H7 (cell line): ENCODE measurements around the gene FTO. TPM values are rescaled to one million over a fixed set of nuclear protein-coding genes. Genes with fewer than 3 reads are reported as not detected.
A peak's percentile ranks its signal among the peaks of the same experiment; 100 is the strongest.
"Not testable (repeated sequence)": the region's sequence is repeated elsewhere in the genome, so short reads cannot be mapped to it uniquely, and the experiment has no call there.

Source experiments
- DNase-seq: peaks from one replicate; pipeline ENCODE4 v3.0.0; 2012
- H3K27me3 ChIP-seq: 2 replicates; pipeline ENCODE4 v1.6.0; 2011; ENCODE audit warnings: mild to moderate bottlenecking, low read length; ENCODE audit not compliant: control insufficient read depth, insufficient read depth
- H3K36me3 ChIP-seq: replicated peaks from 2 replicates; pipeline ENCODE4 v1.5.1; 2011; ENCODE audit warnings: low read length; ENCODE audit not compliant: control insufficient read depth, insufficient read depth
- H3K4me3 ChIP-seq: 2 replicates; pipeline ENCODE4 v1.5.1; 2011; ENCODE audit warnings: low read depth, mild to moderate bottlenecking, control low read depth, low read length, moderate library complexity; ENCODE audit not compliant: insufficient read depth
- total RNA-seq: library from RNA; depleted of rRNA; stranded (reverse); fragments of >200 nt; shearing (Covaris generic); gene quantifications from 2 replicates; pipeline ENCODE4 v1.2.3, GENCODE V29; 2014

FTO gene
- total RNA-seq, 1 experiment from 2014 or later = 55.3 TPM

DNA sequence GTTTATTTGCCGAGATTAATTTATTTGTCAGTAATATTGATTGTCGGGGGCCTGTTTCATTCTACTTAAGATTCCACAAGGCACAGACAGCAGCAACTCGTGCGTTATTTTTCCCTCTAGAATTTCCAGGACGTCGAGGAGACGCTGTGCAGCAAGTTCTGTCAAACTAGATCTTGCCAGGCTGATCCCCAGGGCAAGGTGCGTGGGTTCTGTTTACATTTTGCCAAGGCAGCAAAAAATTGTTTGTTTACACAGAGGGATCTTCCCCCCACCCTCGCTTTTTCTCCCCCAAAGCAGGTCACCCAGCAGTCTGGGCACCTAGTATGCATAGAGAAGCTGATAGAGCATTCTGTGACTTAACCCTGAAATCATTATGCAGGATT, 471.2 kb downstream of the FTO start:
- Histone ChIP-seq H3K27me3 (no peaks in the 10 kb centered on the region), H3K4me3 (no peak overlapping the region), H3K36me3 (no peaks in the 10 kb centered on the region)
- DNase-seq = no peak

DNA sequence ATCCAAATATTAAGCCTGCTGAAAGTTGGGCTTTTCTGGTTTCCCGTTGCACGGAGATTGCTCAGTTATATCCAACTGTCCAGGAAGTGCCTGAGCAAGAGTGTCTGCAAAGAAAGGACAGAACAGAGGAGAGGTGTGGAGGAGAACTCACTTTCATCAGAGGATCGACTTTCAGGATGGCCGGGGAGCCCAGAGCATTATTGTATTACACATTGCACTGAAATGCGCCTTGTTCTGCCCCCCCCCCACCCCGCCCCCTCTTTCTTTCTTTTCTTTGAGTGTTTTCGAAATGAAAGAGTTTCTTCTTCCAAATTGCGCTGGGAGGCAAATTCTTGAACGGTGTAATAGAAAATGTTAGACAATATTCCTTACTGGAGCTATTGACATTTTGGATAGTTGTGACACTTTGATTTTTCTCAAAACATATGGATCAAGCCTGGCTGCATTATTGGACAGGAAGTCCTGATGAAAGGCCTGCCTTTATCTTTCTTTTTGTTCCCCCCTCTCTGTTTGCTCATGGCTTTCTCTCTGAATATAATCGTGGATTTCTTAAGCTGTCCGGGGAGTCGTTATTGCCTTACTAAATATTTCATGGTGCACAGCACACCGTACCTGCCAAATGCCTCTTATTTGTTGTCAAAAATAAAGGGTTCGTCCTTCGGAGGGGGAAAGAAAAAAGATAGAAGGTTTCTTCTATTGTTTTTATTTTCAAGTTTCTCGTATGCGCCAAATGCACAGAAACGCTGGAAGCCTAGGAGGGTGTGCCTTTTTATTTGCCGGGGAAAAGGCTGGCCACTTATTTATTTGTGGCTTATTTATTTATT, 471.8 kb downstream of the FTO start:
- no peak for DNase-seq
- no peak overlapping the region for H3K4me3 ChIP-seq
- H3K27me3 ChIP-seq = no peaks in the 10 kb centered on the region
- no peaks in the 10 kb centered on the region for H3K36me3 ChIP-seq

- Histone ChIP-seq H3K36me3 (no peaks in the 10 kb centered on the region), H3K27me3 (no peaks in the 10 kb centered on the region), H3K4me3 (no peak overlapping the region)
- DNase-seq = peak; percentile 79
Measured at GRCh38 chr16:54176376-54176901, 472.5 kb downstream of the FTO start.

- DNase-seq = no peak
- H3K27me3 ChIP-seq = no peaks in the 10 kb centered on the region
- no peak overlapping the region for H3K4me3 ChIP-seq
- H3K36me3 ChIP-seq = no peaks in the 10 kb centered on the region
Measured at GRCh38 chr16:54177052-54177861, 473.3 kb downstream of the FTO start.

DNA sequence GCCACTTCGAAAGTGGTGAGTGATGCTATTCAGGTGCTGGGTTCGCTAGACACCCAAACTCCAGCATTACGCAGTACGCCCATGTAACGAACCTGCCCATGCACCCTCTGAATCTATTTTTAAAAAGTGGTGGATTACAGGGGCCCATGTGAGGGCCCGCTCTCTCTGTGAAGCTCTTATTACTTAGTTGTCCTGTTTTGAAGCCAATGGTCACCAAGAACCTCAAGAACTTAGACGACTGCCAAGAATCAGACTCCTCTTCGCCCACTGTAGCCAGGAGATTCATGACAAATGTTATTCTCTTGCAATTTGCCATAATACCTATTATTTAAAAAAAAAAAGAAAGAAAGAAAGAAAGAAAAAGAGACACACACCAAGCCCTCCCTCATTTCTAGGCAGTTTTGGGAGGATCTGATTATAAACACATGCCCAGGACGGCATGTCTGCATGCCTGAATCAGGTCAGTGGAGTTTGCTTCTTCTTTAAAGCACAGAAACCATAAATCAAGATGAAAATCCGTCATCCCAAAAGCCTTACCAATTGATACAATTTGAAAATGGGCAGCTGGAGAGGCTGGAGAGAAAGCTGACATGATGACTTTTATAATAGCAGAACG, 474.0 kb downstream of the FTO start:
- H3K27me3 ChIP-seq = no peaks in the 10 kb centered on the region
- no peak for DNase-seq
- H3K4me3 ChIP-seq = no peak overlapping the region
- H3K36me3 ChIP-seq = no peaks in the 10 kb centered on the region

GRCh38 chr16:54178478-54178976, 474.6 kb downstream of the FTO start:
- H3K4me3 ChIP-seq = no peak overlapping the region
- H3K36me3 ChIP-seq = no peaks in the 10 kb centered on the region
- DNase-seq = no peak
- H3K27me3 ChIP-seq = no peaks in the 10 kb centered on the region

DNA sequence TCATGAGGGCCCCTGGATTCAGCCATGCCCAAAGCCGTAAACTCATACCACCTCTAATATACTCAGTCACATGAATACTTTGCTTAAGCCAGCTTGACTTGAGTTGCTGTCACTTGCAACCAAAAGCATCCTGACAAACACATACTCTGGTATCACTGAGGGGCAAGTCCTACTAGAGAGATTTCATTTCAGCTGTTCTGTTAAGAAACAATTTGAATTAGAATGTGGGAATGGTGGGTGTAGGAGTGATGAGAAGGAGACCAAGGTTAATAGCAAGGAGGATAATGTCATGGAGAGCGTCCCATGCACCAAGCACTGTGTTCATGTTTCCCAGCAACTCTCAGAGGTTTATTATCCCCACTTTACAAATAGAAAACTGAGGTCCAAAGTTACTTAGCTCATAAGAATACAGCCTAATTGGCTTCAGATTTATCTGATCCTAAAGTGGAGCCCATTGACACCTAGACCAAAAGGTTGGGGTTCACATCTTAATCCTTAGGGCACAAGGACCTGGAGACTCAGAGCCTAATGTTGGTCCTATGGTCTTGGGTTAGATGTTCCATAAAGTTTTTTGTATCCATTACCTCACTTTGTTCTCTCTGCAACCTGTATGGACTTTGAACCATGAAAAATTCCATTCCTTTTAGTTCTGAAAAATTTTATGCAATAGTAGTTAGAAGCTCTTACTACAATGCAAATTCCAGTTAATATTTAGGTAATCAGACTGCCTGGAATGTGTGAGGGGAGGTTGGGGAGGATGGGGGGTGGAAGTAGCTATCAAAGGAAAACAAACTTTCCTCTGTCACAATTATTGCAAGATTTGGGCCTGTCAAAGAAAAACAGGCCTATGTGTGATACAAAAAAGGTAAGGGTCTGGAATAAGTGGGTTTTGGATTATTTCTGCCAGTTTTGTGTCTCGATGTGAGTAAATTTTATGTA, 476.7 kb downstream of the FTO start:
- H3K36me3 ChIP-seq = no peaks in the 10 kb centered on the region
- no peaks in the 10 kb centered on the region for H3K27me3 ChIP-seq
- no peak overlapping the region for H3K4me3 ChIP-seq
- DNase-seq = no peak

- DNase-seq, H3K4me3 ChIP-seq, H3K36me3 ChIP-seq, H3K27me3 ChIP-seq: not testable (repeated sequence)
Measured at GRCh38 chr16:54181683-54182329, 477.9 kb downstream of the FTO start.

GRCh38 chr16:54185045-54185444, 481.1 kb downstream of the FTO start:
- Histone ChIP-seq H3K27me3 (no peaks in the 10 kb centered on the region), H3K4me3 (no peak overlapping the region), H3K36me3 (no peaks in the 10 kb centered on the region)
- no peak for DNase-seq

GRCh38 chr16:54191163-54191562, 487.2 kb downstream of the FTO start:
- no peak for DNase-seq
- Histone ChIP-seq H3K27me3 (no peaks in the 10 kb centered on the region; the same call in 1 of the 2 replicates), H3K4me3 (no peak overlapping the region), H3K36me3 (no peaks in the 10 kb centered on the region)

DNA sequence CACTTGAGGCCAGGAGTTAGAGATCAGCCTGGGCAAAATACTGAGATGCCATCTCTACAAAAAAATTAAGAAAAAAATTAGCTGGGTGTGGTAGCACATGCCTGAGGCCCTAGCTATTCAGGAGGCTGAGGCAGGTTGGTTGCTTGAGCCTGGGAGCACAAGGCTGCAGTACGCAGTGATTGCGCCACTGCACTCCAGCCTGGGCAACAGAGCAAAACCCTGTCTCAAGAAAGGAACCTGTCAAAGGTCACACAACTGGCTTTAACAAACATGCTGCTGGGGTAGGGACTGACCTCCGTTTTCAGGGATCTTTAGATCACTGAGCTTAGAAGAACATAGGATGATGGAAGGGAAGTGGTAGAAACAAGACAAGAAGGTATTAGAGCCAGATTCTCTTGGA, 487.6 kb downstream of the FTO start:
- H3K27me3 ChIP-seq = no peaks in the 10 kb centered on the region; the same call in 1 of the 2 replicates
- H3K36me3 ChIP-seq = no peaks in the 10 kb centered on the region
- DNase-seq = no peak

DNA sequence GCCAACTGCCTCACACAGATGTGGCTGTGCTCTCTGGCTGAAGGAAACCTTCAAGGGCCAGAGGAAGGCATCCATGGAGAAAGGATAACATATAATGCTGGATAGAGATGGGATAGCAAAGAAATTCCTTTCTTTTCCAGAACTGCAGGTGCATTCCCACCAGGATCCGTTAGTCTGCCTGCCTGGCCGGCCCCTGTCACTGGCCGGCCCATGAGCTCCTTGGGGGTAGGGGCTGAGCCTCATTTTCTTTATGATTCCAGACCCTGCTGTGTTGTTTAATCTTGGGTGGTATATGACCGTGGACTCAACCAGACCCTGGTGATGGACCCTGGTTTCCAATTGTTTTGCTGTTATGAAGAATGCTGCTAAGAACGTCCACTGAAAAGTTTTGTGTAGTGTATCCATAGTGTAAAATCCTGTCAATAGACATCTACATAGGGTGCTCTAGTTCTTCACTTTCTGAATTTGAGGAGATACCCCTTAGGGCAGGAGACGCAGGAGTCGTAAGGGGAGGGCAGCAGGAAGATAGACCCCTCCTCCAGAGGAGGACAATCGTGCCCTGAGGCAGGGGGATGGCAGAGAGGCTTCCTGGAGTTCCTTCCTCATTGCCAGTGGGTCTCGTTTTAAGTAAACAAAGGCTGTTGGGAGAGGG, 489.2 kb downstream of the FTO start:
- Histone ChIP-seq H3K4me3 (peak overlapping the region; percentile 54; the same call in 1 of the 2 replicates), H3K36me3 (no peaks in the 10 kb centered on the region), H3K27me3 (no peaks in the 10 kb centered on the region; the same call in 1 of the 2 replicates)
- no peak for DNase-seq

More for the DNA sequence above, 487.6 kb downstream of the FTO start:
- no peak overlapping the region for H3K4me3 ChIP-seq
